ENCODE measurements around the gene RNF4. TPM values are rescaled to one million over a fixed set of nuclear protein-coding genes. Genes with fewer than 3 reads are reported as not detected.
"Not testable (repeated sequence)": the region's sequence is repeated elsewhere in the genome, so short reads cannot be mapped to it uniquely, and the experiment has no call there.

RNF4 gene
- total RNA-seq, 2 donors from 2014 or later, result 38.7 to 38.9 TPM

DNA sequence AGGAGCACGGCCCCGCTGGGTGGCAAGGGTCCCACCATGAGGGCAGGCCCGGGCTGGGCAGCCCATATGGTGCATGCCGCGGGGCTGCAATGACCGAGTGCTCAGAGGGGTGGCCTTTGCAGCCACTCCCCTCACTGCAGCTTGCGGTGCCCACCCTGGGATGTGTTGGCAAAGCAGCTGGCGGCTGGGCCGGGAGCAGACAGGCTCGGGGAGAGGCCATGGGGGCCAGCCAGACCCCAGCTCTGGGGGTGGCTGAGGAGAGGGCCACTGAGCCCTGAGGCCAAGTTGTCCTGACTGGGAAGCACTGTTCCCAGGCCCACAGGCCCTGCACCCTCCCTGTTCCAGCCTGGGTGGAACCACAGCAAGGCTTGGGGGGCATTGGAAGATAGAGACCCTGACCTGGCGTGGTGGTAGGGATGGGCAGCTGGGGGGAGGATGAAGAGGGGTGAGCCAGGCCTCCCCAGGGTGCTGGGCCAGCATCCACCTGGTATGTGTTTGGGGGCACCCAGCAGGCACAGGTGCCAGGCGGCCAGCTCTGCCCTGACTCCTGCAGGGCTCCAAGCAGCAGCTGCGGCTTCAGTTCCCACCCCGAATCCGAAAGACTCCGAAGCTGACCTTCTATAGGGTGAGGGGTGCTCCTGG lies 18.4 kb upstream of the RNF4 start:
- DNase-seq (ENCODE audit: low spot score), result peak; percentile 74
- intact Hi-C loops (cut with DNase I), result no loop called here

DNA sequence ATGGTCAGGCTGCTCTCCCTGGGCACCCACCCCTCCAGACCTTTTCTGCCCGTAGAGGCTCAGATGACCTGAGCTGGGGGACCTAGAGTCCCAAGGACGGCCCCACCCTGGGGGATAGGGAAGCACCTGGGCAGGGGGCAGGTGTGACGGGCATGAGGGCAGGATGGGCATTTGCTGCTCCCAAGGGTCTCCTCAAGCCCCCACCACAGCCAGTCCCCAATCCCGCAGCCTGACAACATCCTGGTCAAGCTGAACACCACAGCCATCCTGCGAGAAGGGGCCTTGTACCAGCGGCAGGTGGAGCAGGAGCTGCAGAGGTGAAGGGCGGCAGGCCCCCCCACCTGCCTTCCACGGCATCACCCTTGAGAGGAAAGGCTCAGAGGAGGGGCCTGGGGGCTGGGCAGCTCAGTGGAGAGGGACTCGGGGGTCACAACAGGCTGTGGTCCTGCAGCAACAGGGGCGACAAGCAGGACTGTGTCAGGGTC lies 17.8 kb upstream of the RNF4 start:
- peak; percentile 67 for DNase-seq (ENCODE audit: low spot score)
- intact Hi-C loops (cut with DNase I), result no loop called here

DNA sequence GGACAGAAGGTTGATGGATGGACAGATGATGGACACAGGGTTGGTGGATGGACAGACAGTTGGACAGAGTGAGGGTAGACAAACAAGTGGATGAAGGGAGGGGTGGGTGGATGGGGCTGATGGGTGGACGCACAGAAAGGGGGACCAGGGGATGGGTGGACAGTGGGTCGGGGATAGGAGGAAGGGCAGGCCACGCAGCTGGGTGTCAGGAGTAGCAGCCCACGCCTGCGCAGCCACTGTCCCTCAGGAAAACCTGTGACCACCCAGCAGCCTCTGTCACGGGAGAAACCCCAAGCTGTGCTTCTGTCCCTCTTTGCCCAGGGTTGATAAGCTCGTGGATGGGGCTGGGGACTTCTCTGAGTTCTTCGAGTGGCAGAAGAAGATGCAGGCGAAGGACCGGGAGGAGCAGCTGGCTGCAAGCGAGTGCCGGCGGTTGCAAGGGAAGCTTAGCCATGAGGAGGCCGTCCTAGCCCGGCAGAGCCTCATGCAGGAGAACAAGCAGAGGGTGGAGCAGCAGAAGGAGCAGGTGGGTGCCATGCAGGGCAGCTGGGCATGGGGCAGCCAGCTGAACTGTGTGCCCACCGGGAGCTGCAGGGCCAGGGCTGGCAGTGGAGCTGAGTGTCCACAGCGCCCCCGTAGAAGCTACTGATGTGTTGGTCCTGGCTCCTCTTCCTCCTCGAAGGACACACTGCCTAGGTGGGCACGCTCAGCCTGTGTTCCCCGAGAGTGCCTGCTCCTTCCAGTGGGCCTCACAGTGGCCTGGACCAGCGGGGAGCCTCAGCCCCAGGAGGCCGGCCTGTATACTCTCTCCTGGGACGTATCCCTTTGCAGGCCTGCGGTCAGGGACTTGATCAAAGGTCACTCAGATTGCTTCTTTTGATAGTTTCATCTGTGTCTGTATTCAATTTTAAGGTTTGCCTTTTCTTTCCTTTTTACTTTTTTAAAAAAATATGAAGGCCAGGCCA lies 16.8 kb upstream of the RNF4 start:
- DNase-seq (ENCODE audit: low spot score), result peak; percentile 66
- intact Hi-C loops (cut with DNase I), result no loop called here

DNA sequence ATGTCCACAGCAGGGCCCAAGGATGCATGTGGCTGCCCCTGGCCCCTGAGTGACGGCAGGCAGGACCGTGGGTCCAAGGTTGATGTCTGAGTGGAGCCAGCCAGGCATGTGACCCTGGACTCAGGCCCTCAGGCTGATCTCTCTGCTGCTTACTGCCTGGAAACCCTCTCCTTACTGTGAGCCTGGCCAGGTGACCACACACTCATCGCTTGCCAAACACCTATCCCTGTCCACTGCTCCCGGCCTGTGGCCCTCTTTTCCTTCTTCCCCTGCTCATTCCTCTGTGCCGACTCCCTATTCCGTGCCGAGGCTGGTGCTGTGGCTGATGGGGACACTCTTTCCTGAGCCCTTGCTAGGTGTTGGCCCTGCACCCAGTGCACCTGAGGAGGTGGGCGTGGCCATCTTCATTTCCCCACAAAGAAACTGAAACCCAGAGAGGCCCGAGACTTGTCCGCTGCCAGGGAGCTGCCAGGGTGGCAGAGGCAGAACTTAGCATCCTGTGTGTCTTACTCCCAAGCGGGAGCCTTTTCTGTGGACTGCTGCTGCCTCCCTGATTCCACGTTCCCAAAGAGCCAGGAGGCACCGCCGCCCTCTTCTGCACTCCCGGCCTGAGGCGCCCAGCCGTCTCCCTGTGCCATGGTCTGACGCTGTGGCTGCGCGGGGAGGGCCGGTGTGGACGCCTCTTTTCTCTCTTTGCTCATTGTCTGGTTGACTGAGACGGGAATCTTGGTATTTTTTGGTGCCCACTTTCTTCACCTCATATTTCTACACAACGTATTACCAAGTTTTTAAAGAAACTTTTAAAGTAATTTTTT lies 11.2 kb upstream of the RNF4 start:
- intact Hi-C loops (cut with DNase I), result no loop called here
- DNase-seq (ENCODE audit: low spot score), result peak; percentile 53

DNA sequence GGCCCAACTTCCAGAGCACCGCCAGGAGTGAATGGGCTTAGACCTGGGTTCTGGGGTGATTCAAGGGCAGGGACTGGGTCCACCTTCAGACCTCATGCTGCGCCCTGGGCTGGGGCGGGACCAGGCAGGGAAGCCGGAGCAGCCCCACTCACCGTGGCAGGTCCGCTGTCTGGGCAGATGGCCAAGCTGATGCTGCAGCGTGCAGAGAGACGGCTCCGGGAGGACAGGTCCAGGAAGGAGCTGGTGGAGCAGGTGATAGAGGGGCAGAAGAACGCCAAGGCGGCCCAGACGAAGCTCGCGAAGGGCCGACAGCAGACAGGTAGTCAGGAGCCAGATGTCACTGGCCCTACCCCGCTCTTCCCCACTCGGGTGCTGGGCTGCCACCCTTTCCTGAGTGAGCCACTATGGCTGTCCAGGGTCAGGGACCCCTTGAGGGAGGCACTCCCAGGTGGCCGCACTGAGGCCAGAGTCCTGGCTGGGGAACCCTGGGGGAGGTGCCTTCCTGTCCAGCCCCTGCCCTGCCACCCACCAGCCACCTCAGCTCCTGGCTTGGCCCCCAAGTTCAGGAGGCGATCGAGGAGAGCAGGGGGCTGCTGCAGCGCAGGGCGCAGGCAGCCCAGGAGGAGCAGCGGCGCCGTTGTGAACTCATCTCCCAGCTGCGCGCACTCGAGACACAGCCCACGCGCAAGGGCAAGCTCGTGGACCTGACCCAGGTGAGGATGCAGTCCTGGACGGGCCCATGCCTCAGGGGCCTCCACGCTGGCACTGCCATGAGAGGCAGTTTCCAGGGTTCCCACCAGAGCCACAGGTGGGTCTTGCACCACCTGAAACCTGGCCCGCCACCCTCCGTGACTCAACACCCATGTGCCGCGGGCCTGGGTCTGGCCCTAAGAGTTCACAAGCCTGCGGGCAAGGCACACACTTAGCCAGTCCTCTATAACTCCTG lies 10.1 kb upstream of the RNF4 start:
- intact Hi-C loops (cut with DNase I), result no loop called here

DNA sequence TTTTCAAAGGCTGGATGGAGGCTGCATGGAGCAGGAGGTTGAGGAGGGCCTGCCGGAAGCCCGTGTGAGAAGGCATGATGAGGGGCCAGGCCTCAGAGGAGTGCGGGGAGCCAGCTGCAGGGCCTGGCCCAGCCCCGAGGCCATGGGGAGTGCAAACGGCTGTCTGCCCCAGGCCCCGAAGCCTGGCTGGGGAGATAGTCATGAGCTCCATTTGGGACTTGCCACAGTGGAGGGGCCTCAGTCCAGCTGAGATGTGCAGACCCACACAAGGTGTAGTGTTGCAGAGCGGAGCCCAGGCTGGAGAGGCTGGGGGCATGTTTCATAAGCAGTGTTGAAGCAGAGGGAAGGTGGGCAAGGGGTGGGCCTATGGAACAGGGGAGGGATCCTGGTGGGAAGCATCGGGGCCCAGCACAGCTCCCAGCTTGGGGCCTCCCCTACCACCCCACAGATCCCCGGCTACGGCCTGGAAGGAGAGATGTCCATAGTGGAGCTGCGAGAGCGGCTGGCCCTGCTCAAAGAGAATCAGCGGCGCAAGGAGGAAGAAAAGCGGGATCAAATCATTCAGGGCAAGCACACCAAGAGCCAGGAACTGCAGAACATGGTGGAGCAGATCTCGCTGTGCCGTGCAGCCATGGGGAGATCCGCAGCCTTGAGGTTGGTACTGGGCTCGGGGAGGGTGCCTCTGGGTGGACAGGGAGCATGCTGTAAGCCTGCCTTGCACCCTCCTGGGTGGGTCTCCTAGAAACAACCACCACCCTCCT lies 9.1 kb upstream of the RNF4 start:
- intact Hi-C loops (cut with DNase I), result no loop called here
- peak; percentile 76 for DNase-seq (ENCODE audit: low spot score)

More for the DNA sequence above, 10.1 kb upstream of the RNF4 start:
- peak; percentile 69 for DNase-seq (ENCODE audit: low spot score)

DNA sequence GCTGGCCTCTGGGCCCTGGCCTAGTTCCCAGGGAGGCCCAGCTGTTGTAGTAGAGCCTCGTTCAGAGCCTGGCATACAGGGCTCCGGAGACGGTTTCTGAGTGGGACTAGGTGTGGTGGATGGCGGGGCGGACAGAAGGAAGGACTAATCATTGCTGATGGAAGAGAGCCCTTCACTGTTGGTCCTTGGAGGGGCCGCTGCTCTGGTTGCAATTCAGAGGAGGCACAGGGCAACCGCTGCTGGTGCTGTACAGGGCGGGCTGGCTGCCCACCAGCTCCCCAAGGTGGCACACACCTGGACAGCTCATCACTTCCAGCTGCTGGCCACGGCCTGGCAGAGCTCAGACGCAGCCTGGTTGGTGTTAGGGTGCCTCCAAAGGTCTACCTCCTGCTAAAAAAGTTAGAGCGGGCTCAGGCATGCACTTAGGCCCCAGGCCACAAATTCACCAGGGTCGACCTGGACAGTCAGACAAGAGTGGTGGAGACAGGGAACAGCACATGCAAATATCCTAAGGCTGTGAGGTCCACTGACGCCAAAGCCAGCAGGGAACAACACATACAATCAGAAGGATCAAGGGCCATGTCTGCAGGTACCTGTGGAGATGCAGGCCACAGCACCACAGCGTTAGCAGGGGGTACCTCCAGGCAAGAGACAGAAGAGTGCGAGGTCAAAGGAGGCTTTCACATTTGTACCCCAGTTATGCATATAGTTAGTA lies 7.5 kb upstream of the RNF4 start:
- DNase-seq (ENCODE audit: low spot score), result peak; percentile 74
- intact Hi-C loops (cut with DNase I), result no loop called here

DNA sequence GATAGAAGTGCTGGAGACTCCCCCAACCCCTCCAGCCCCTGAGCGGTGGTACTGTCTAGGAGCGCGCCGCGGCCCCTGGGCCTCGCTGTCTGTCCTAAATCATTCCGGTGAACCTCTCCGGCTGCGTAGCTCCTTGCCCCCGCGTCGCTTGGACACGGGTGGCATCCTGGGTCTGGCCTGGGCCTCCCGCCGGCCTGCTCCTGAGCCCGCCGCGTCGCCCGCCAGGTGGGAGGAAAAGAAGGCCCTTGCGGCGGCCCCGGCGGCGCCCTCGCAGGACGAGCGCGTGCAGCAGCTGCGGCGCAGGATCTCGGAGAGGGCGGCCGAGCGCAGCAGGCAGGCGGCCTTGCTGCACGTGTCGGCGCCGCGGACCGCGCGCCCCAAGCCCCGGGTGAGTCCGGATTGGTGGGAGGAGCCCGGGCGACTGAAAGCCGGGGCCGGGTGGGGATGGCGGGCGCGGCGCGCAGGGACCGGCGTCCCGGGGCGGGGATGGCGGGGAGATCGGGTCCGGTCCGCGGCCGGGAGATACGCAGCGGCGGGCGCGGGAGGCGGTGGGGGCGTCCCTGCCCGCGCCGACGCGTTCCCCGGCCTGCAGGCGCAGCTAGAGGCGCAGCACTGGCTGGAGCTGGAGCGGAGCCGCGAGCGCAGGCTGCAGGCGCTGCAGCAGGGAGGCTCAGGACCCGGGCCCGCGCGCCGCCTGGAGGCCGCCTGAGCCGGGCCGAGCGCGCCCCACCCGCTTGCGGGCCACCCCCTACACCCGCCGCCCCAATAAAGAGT lies 6.5 kb upstream of the RNF4 start:
- intact Hi-C loops (cut with DNase I), result no loop called here
- DNase-seq (ENCODE audit: low spot score), result peak; percentile 91

DNA sequence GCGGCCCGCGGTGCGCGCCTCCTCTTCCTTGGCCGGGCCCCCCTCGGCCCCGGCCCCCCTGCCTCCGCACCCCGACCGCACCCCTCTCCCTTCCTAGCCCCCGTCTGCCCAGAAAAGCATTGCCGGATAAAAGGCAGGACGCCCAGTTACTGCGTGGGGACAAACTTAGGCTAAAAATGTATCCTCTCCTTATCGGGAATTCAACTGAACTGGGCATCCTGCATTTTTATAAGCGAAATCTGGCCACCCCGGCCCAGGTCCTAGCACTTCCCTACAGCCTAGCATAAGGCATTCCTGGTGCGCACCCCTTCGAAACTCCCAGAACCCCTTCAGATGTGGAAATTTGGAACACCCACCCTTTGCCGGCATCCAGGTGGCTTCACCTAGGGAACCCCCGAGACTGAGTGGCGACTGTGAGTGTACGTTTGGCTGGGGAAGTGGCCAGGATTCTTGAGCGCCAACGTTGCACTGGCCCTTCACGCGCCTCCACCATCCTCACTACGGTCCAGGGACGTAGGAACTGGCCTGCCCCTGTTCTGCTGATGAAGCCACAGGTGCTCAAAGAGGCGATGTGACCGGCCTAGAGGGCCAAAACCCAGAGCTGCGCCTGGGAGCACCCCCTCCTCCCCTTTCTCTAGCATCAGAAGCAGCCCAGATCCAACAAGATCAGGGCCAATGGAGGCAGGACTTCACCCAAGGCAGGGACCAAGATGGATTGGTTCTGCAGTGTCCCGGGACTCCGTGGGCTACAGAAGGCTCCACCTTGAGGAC lies 5.7 kb upstream of the RNF4 start:
- intact Hi-C loops (cut with DNase I), result no loop called here
- peak; percentile 51 for DNase-seq (ENCODE audit: low spot score)

DNA sequence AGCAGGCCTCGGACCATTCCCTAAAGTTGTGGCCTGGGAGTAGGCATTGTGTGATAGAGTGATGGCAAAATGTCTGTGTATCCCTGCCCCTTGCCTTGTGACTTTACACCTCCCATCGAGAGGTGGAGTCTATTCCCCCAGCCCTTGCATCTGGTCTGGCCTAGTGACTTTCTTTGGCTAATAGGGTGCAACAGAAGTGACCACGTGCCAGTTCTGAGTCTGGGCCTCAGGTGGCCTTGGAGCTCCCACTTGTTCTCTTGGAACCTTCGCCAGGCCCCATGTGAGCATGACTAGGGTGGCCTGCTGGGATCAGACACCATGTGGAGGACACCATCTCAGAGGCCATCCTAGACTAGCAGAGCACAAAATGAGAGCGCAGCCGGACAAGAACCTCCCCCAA lies 3.9 kb upstream of the RNF4 start:
- DNase-seq (ENCODE audit: low spot score), result peak; percentile 22
- intact Hi-C loops (cut with DNase I), result no loop called here

DNA sequence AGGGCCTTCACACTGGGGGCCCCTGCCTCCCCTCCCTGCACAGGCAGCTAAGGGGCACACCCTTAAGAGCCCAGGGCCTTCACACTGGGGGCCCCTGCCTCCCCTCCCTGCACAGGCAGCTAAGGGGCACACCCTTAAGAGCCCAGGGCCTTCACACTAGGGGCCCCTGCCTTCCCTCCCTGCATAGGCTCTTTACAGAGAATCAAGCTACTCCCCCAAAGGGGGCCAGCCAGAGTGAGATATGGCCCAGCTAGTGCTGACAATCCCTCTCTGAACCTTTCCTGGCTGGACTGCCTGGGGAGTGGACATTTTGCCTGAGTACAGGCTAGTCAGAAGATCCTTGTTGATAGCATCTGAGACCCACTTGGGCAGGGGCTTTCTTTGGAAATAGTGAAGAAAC lies 3.4 kb upstream of the RNF4 start:
- DNase-seq (ENCODE audit: low spot score), result peak; percentile 20
- intact Hi-C loops (cut with DNase I), result not testable (repeated sequence)

DNA sequence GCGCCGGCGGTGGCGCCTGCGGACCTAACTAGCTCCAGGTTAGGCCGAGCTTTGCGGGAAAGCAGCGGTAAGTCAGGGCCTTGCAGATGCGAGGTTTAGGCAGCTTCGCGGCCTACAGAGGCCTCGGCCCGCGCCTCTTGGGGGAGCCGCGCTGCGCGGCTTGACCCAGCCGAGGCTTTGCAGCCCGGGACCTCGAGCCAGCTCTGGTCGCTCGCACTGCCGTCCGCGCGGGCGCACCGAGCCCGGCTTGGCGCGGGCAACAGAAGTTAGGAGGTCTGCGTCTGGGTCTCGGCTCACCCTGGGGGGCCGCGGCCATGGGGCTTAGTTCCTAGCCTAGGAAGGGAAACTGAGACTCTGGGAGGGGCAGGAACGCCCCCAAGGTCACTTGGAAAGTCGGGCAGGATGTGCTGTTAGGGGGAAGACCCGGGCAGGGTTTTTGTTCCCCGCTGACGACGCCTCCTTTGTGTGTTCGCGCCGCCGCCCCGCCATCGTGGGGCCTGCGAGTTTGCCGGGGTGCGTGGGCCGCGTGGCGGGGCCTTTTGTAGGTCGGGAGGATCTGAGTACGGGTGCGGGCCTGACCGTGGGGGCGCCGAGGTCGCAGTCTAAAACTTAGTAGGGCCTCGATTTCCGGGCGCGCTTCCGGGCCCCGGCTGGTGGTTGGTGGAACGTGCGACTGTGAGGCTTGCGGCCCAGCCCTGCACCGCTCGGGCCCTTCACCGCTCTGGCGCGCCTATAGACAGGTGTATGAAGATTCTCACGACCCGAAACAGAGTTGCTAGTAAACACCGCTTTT lies 482 bp downstream of the RNF4 start:
- intact Hi-C loops (cut with DNase I), result no loop called here
- DNase-seq (ENCODE audit: low spot score), result peak; percentile 89

DNA sequence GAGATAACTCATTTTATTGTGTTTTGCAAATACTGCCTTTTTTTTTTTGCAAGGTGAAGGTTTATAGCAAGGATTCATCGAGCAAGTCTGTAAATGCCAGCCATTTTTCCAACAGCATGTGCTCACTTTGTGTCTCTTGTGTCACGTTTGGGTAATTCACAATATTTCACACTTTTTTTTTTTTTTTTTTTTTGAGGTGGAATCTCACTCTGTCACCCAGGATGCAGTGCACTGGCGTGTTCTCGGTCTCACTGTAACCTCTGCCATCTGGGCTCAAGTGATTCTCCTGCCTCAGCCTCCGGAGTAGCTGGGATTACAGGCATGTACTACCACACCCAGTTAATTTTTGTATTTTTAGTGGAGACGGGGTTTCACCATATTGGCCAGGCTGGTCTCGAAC lies 1.9 kb downstream of the RNF4 start:
- no peak for DNase-seq (ENCODE audit: low spot score)
- intact Hi-C loops (cut with DNase I), result no loop called here

DNA sequence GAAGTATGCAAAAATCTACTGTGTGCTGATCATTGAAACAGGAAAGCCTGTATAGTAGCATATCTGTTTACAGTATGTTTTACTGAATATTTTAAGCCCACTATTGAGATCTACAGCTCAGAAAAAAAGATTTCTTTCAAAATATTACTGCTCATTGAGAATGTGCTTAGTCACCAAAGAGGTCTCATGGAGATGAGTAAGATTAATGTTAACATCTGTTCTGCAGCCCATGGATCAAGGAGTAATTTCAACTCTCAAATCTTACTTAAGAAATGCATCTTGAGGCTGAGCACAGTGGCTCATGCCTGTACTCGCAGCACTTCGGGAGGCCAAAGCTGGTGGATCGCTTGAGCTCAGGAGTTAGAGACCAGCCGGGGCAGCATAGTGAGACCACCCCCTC lies 3.3 kb downstream of the RNF4 start:
- no peak for DNase-seq (ENCODE audit: low spot score)
- intact Hi-C loops (cut with DNase I), result no loop called here

DNA sequence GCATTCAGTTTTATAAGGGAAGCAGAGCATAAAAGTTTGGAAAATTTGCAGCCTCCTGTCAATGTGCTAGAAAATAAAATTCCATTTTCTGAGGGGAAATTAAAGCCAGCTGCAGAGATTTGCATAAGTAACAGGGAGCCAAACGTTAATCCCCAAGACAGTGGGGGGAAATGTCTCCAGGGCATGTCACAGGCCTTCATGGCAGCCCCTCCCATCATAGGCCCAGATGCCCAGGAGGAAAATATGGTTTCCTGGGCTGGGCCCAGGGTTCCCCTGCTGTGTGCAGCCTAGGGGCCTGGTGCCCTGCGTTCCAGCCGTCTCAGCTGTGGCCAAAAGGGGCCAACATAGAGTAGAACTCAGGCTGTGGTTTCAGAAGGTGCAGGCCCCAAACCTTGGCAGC lies 9.3 kb downstream of the RNF4 start:
- intact Hi-C loops (cut with DNase I), result no loop called here

More for the DNA sequence above, 9.3 kb downstream of the RNF4 start:
- DNase-seq (ENCODE audit: low spot score), result no peak
